Common myeloid progenitor, CD34-positive (primary cell): Measurements from ENCODE around the gene BMAL2.

Experiments used
- CTCF ChIA-PET: fragments of 350-600 bp; sonication (Branson Sonifier 250); formaldehyde crosslinking; loops from one replicate; lab custom pipeline; 2021; ENCODE audit warnings: antibody characterized with exemption; lab: Charles Lee
- POLR2A ChIA-PET: fragments of 350-600 bp; sonication (Branson Sonifier 250); formaldehyde crosslinking; loops from one replicate; lab custom pipeline; 2021; ENCODE audit warnings: antibody characterized with exemption; lab: Charles Lee
- DNase-seq, 3 donors: peaks; one replicate each; pipeline versions ENCODE4 v3.0.0 to v3.0.0-alpha.2; 2013
- H3K27ac ChIP-seq, 2 experiments: 1 replicate in 1 of 2; 2 replicates in 1 of 2; pipeline ENCODE4 v1.7.0; 2013; ENCODE audit warnings: inconsistent platforms in 2 of 2, low read length in 2 of 2, mild to moderate bottlenecking in 2 of 2, low read depth in 1 of 2, moderate library complexity in 1 of 2; ENCODE audit not compliant: severe bottlenecking in 2 of 2, insufficient read depth in 1 of 2, poor library complexity in 1 of 2
- H3K27me3 ChIP-seq, 5 experiments: replicated peaks in 2 of 5; 1 replicate in 3 of 5; 2 replicates in 2 of 5; pipeline versions ENCODE4 v1.6.1 to v1.7.0; 2013; ENCODE audit warnings: low read length in 4 of 5, mild to moderate bottlenecking in 2 of 5, moderate library complexity in 2 of 5, inconsistent platforms in 1 of 5; ENCODE audit not compliant: insufficient read depth in 5 of 5, control insufficient read depth in 4 of 5
- H3K36me3 ChIP-seq, 4 experiments: 1 replicate in 2 of 4; 2 replicates in 2 of 4; pipeline versions ENCODE4 v1.6.1 to v1.7.0; 2013; ENCODE audit warnings: low read length in 3 of 4, control low read depth in 1 of 4, mild to moderate bottlenecking in 1 of 4; ENCODE audit not compliant: control insufficient read depth in 4 of 4, insufficient read depth in 4 of 4
- H3K4me1 ChIP-seq, 4 experiments: 1 replicate in 3 of 4; 2 replicates in 1 of 4; pipeline versions ENCODE4 v1.6.1 to v1.7.1; 2013; ENCODE audit warnings: low read length in 3 of 4, mild to moderate bottlenecking in 3 of 4, control low read depth in 1 of 4, inconsistent platforms in 1 of 4, moderate library complexity in 1 of 4; ENCODE audit not compliant: control insufficient read depth in 4 of 4, insufficient read depth in 4 of 4; ENCODE audit errors: control extremely low read depth in 1 of 4
- H3K4me3 ChIP-seq, 7 experiments: 1 replicate in 4 of 7; 2 replicates in 3 of 7; pipeline versions ENCODE4 v1.5.1 to v1.7.0; 2013; ENCODE audit warnings: mild to moderate bottlenecking in 7 of 7, low read length in 6 of 7, moderate library complexity in 6 of 7, inconsistent platforms in 2 of 7, low read depth in 2 of 7, control low read depth in 1 of 7; ENCODE audit not compliant: insufficient read depth in 4 of 7, control insufficient read depth in 1 of 7; ENCODE audit errors: extremely low read depth in 1 of 7
- H3K9me3 ChIP-seq, 5 experiments: 1 replicate in 4 of 5; 2 replicates in 1 of 5; pipeline versions ENCODE4 v1.6.1 to v1.7.1; 2013; ENCODE audit warnings: low read length in 4 of 5, mild to moderate bottlenecking in 2 of 5, inconsistent platforms in 1 of 5, low read depth in 1 of 5, moderate library complexity in 1 of 5; ENCODE audit not compliant: control insufficient read depth in 4 of 5, insufficient read depth in 2 of 5; ENCODE audit errors: control extremely low read depth in 1 of 5
- WGBS: methylation state at CpG from one replicate; pipeline ENCODE4 v1.1.5; 2013; ENCODE audit not compliant: insufficient coverage; 5-methylcytosine and 5-hydroxymethylcytosine counted together

Gene BMAL2

GRCh38 chr12:27333403-27334009, 870 bp downstream of the BMAL2 start:
- no peak overlapping the region for H3K27ac ChIP-seq
- DNase-seq, result peak; percentile 38 to 77 (median 71)
- POLR2A ChIA-PET, result interaction anchor here (0.5 kb wide), 1 partner anchor 27 kb away, joined by 3 read pairs; no protein-coding TSS in a partner anchor
- H3K4me3 ChIP-seq, result peak overlapping the region; percentile 76 to 95 (median 83)
- 1% methylated on average over 16 of the region's 40 CpGs for WGBS
- peaks cover 9 to 34% (median 22%) of the 10 kb centered on the region in 4 experiments for H3K4me1 ChIP-seq
- no peaks in the 10 kb centered on the region for H3K36me3 ChIP-seq
- CTCF ChIA-PET, result interaction anchor here (1.2 to 2.0 kb wide), 3 partner anchors 28 to 54 kb away, joined by 4 to 6 read pairs (median 5); no protein-coding TSS in a partner anchor
- no peaks in the 10 kb centered on the region for H3K9me3 ChIP-seq
- H3K27me3 ChIP-seq, result peaks cover 0 to 4% (median 0%) of the 10 kb centered on the region in 5 experiments

- H3K4me3 ChIP-seq, result peak overlapping the region in 6 of 7 experiments; percentile 76 to 95 (median 82)
- no peaks in the 10 kb centered on the region for H3K36me3 ChIP-seq
- ChIA-PET POLR2A (interaction anchor here (0.5 kb wide), 1 partner anchor 27 kb away, joined by 3 read pairs; no protein-coding TSS in a partner anchor), CTCF (interaction anchor here (1.1 to 2.0 kb wide), 4 partner anchors 28 to 53 kb away, joined by 3 to 6 read pairs (median 4); no protein-coding TSS in a partner anchor)
- H3K9me3 ChIP-seq, result no peaks in the 10 kb centered on the region
- H3K27ac ChIP-seq, result no peak overlapping the region
- peaks cover 9 to 34% (median 22%) of the 10 kb centered on the region in 4 experiments for H3K4me1 ChIP-seq
- 83% methylated on average over 3 of the region's 7 CpGs for WGBS
- peak in 1 of 3 donors; percentile 17 for DNase-seq
- H3K27me3 ChIP-seq, result peaks cover 0 to 4% (median 0%) of the 10 kb centered on the region in 5 experiments
Measured at GRCh38 chr12:27334042-27334720, 1.5 kb downstream of the BMAL2 start.

- Histone ChIP-seq H3K4me1 (peaks cover 9 to 34% (median 22%) of the 10 kb centered on the region in 4 experiments), H3K27ac (no peak overlapping the region), H3K4me3 (no peak overlapping the region), H3K36me3 (no peaks in the 10 kb centered on the region), H3K9me3 (no peaks in the 10 kb centered on the region), H3K27me3 (peaks cover 0 to 4% (median 0%) of the 10 kb centered on the region in 5 experiments)
- DNase-seq, result no peak
- WGBS, result 96% methylated on average over 2 of the region's 6 CpGs
- ChIA-PET POLR2A (no interaction called here), CTCF (interaction anchor here (1.1 kb wide), 1 partner anchor 46 kb away, joined by 3 read pairs; no protein-coding TSS in a partner anchor)
Measured at GRCh38 chr12:27334721-27335082, 2.1 kb downstream of the BMAL2 start.

- Histone ChIP-seq H3K27ac (no peak overlapping the region), H3K4me3 (no peak overlapping the region), H3K27me3 (peaks cover 0 to 4% (median 0%) of the 10 kb centered on the region in 5 experiments), H3K9me3 (no peaks in the 10 kb centered on the region), H3K36me3 (no peaks in the 10 kb centered on the region), H3K4me1 (peaks cover 9 to 34% (median 22%) of the 10 kb centered on the region in 4 experiments)
- POLR2A ChIA-PET, result no interaction called here
- no peak for DNase-seq
- WGBS, result 100% methylated on average over 1 of the region's 5 CpGs
- CTCF ChIA-PET, result interaction anchor here (1.0 to 1.1 kb wide), 2 partner anchors 11 to 46 kb away, joined by 3 read pairs; no protein-coding TSS in a partner anchor
Measured at GRCh38 chr12:27335364-27336281, 3.0 kb downstream of the BMAL2 start.

GRCh38 chr12:27336282-27336653, 3.6 kb downstream of the BMAL2 start:
- peaks cover 0 to 4% (median 0%) of the 10 kb centered on the region in 5 experiments for H3K27me3 ChIP-seq
- DNase-seq, result no peak
- ChIA-PET POLR2A (no interaction called here), CTCF (interaction anchor here (1.0 kb wide), 1 partner anchor 11 kb away, joined by 3 read pairs; no protein-coding TSS in a partner anchor)
- no peak overlapping the region for H3K27ac ChIP-seq
- 83% methylated on average over 1 of the region's 2 CpGs for WGBS
- H3K4me1 ChIP-seq, result peaks cover 7 to 28% (median 17%) of the 10 kb centered on the region in 4 experiments
- H3K4me3 ChIP-seq, result no peak overlapping the region
- no peaks in the 10 kb centered on the region for H3K9me3 ChIP-seq
- no peaks in the 10 kb centered on the region for H3K36me3 ChIP-seq

GRCh38 chr12:27337376-27337775, 4.7 kb downstream of the BMAL2 start:
- no peak for DNase-seq
- H3K36me3 ChIP-seq, result no peaks in the 10 kb centered on the region
- no peak overlapping the region for H3K27ac ChIP-seq
- POLR2A ChIA-PET, result no interaction called here
- H3K4me3 ChIP-seq, result no peak overlapping the region
- H3K9me3 ChIP-seq, result no peaks in the 10 kb centered on the region
- CTCF ChIA-PET, result no interaction called here
- H3K4me1 ChIP-seq, result peaks cover 5 to 17% (median 8%) of the 10 kb centered on the region in 4 experiments
- WGBS, result no CpG with 5 or more reads among the region's 1 CpG
- no peaks in the 10 kb centered on the region for H3K27me3 ChIP-seq
